ENCODE data around the gene GLRA1. TPM values are rescaled to one million over a fixed set of nuclear protein-coding genes. Genes with fewer than 3 reads are reported as not detected.
"Not testable (repeated sequence)": the region's sequence is repeated elsewhere in the genome, so short reads cannot be mapped to it uniquely, and the experiment has no call there.

Gene GLRA1
- polyA plus RNA-seq, 1 donor (not counting 4 experiments of a cell fraction or from before 2014, with no cell fraction given): not detected

DNA sequence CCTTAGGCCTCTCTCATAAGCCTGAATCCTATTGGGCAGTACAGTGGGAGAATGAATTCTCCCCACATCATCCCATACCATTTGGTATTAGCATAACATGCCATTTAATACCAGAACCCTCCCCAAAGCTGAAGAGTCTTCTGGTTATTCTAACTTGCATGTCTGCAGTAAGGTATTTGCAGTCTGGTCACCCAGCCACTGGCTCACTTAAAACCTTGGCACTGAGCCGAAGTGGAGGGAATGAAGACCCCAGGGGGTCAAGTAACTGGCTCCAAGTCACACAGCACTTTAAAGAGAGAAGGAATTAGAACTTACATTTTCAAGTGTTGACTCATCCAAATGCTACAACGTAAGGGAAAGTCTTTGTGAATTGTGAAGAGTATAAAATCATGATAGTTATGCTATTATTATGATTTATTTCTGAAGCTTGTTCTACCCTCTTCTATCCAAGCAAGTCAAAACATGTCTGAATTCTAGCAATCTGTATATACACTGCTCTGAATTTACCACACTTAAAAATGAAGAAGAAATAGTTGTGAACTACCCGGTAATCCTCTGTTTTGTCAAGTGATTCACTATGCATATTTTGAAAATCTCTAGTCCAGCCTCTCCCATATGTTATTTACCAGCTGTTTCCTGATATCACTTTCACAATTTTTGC lies 28.5 kb downstream of the GLRA1 start:
- H4K20me1 ChIP-seq (ENCODE audit: control insufficient read depth, extremely low read depth, insufficient read depth, low read length): no peaks in the 10 kb centered on the region
- no peak for TF ChIP-seq EZH2 (IDR thresholded peaks at IDR 0.05; ENCODE audit: low read length)
- H3K4me2 ChIP-seq (ENCODE audit: control insufficient read depth, extremely low read depth, insufficient read depth, low read depth, low read length): peak overlapping the region; percentile 66
- dilution Hi-C loops (cut with MboI; ENCODE audit: extremely low pct_ligation_motif_present, low sequenced_read_pairs): no loop called here
- H3K79me2 ChIP-seq (ENCODE audit: control insufficient read depth, insufficient read depth, low read length): no peaks in the 10 kb centered on the region
- peak; percentile 57 for DNase-seq (ENCODE audit: low read depth, low spot score)
- no peaks in the 10 kb centered on the region for H3K36me3 ChIP-seq (ENCODE audit: control insufficient read depth in 2 of 2, extremely low read depth in 1 of 2, insufficient read depth in 2 of 2, low read length in 2 of 2)
- no peak overlapping the region for H2AFZ ChIP-seq (ENCODE audit: control insufficient read depth, low read length)
- peak overlapping the region in 2 of 3 experiments; percentile 1 to 8 for H3K4me3 ChIP-seq (ENCODE audit: control insufficient read depth in 2 of 3, extremely low read depth in 1 of 3, insufficient read depth in 2 of 3, low read depth in 1 of 3, low read length in 3 of 3)
- no peak overlapping the region for H3K9ac ChIP-seq (ENCODE audit: control insufficient read depth, extremely low read depth, insufficient read depth, low read length)
- H3K27me3 ChIP-seq (ENCODE audit: control insufficient read depth, extremely low read depth, insufficient read depth, low read length): no peaks in the 10 kb centered on the region
- peak overlapping the region; percentile 11 for H3K27ac ChIP-seq (ENCODE audit: control insufficient read depth, insufficient read depth, low read length)
- FAIRE-seq: peak; percentile 20
- H3K4me1 ChIP-seq (ENCODE audit: control insufficient read depth, extremely low read depth, insufficient read depth, low read length): peaks cover 20% of the 10 kb centered on the region
- H3K9me3 ChIP-seq (ENCODE audit: control insufficient read depth, low read depth, low read length): no peaks in the 10 kb centered on the region
- H3K9me1 ChIP-seq (ENCODE audit: control insufficient read depth, extremely low read depth, insufficient read depth, low read length): no peaks in the 10 kb centered on the region

- Histone ChIP-seq H3K9me3 (ENCODE audit: control insufficient read depth, low read depth, low read length) (no peaks in the 10 kb centered on the region), H3K27ac (ENCODE audit: control insufficient read depth, insufficient read depth, low read length) (peak overlapping the region; percentile 11), H4K20me1 (ENCODE audit: control insufficient read depth, extremely low read depth, insufficient read depth, low read length) (no peaks in the 10 kb centered on the region), H3K4me1 (ENCODE audit: control insufficient read depth, extremely low read depth, insufficient read depth, low read length) (peaks cover 20% of the 10 kb centered on the region), H3K9me1 (ENCODE audit: control insufficient read depth, extremely low read depth, insufficient read depth, low read length) (no peaks in the 10 kb centered on the region), H3K36me3 (ENCODE audit: control insufficient read depth in 2 of 2, extremely low read depth in 1 of 2, insufficient read depth in 2 of 2, low read length in 2 of 2) (no peaks in the 10 kb centered on the region), H3K27me3 (ENCODE audit: control insufficient read depth, extremely low read depth, insufficient read depth, low read length) (no peaks in the 10 kb centered on the region), H3K4me2 (ENCODE audit: control insufficient read depth, extremely low read depth, insufficient read depth, low read depth, low read length) (peak overlapping the region; percentile 66), H3K9ac (ENCODE audit: control insufficient read depth, extremely low read depth, insufficient read depth, low read length) (no peak overlapping the region), H3K79me2 (ENCODE audit: control insufficient read depth, insufficient read depth, low read length) (no peaks in the 10 kb centered on the region), H2AFZ (ENCODE audit: control insufficient read depth, low read length) (no peak overlapping the region), H3K4me3 (ENCODE audit: control insufficient read depth in 2 of 3, extremely low read depth in 1 of 3, insufficient read depth in 2 of 3, low read depth in 1 of 3, low read length in 3 of 3) (peak overlapping the region in 2 of 3 experiments; percentile 1 to 8)
- FAIRE-seq (no peak), DNase-seq (ENCODE audit: low read depth, low spot score) (no peak)
- dilution Hi-C loops (cut with MboI; ENCODE audit: extremely low pct_ligation_motif_present, low sequenced_read_pairs): no loop called here
- TF ChIP-seq EZH2 (IDR thresholded peaks at IDR 0.05; ENCODE audit: low read length): no peak
- no peak for TF ChIP-seq CTCF (optimal IDR thresholded peaks at IDR 0.05 in 1 of 3, IDR thresholded peaks at IDR 0.05 in 1 of 3, conservative IDR thresholded peaks at IDR 0.05 in 1 of 3; ENCODE audit: extremely low read depth in 1 of 3, insufficient read depth in 2 of 3, low read length in 3 of 3)
These were observed 29.0 kb downstream of the GLRA1 start for GRCh38 chr5:151895660-151896030.

GRCh38 chr5:151893485-151893884 lies 31.2 kb downstream of the GLRA1 start:
- dilution Hi-C loops (cut with MboI; ENCODE audit: extremely low pct_ligation_motif_present, low sequenced_read_pairs); H3K4me3 ChIP-seq (ENCODE audit: control insufficient read depth in 2 of 3, extremely low read depth in 1 of 3, insufficient read depth in 2 of 3, low read depth in 1 of 3, low read length in 3 of 3); H3K79me2 ChIP-seq (ENCODE audit: control insufficient read depth, insufficient read depth, low read length); H4K20me1 ChIP-seq (ENCODE audit: control insufficient read depth, extremely low read depth, insufficient read depth, low read length); H3K36me3 ChIP-seq (ENCODE audit: control insufficient read depth in 2 of 2, extremely low read depth in 1 of 2, insufficient read depth in 2 of 2, low read length in 2 of 2); H3K9ac ChIP-seq (ENCODE audit: control insufficient read depth, extremely low read depth, insufficient read depth, low read length); H3K27me3 ChIP-seq (ENCODE audit: control insufficient read depth, extremely low read depth, insufficient read depth, low read length); H3K9me1 ChIP-seq (ENCODE audit: control insufficient read depth, extremely low read depth, insufficient read depth, low read length); H3K9me3 ChIP-seq (ENCODE audit: control insufficient read depth, low read depth, low read length); H2AFZ ChIP-seq (ENCODE audit: control insufficient read depth, low read length); H3K27ac ChIP-seq (ENCODE audit: control insufficient read depth, insufficient read depth, low read length); FAIRE-seq; DNase-seq (ENCODE audit: low read depth, low spot score); H3K4me2 ChIP-seq (ENCODE audit: control insufficient read depth, extremely low read depth, insufficient read depth, low read depth, low read length): not testable (repeated sequence)
- H3K4me1 ChIP-seq (ENCODE audit: control insufficient read depth, extremely low read depth, insufficient read depth, low read length): peaks cover 20% of the 10 kb centered on the region
